ENCODE results near the gene GABRG3. TPM values are rescaled to one million over a fixed set of nuclear protein-coding genes. Genes with fewer than 3 reads are reported as not detected.

The GABRG3 gene
- total and polyA plus RNA-seq, 2 experiments from 2014 or later, result 0.10 to 1.4 TPM

GRCh38 chr15:27475395-27475794, 504.4 kb downstream of the GABRG3 start (continued):
- TF ChIP-seq REST (IDR thresholded peaks at IDR 0.05; ENCODE audit: unreplicated experiment) (no peak), NANOG (IDR thresholded peaks at IDR 0.05; ENCODE audit: borderline replicate concordance) (no peak), CTCF (conservative IDR thresholded peaks at IDR 0.05; ENCODE audit: low read depth in 2 of 2) (no peak), EZH2 (IDR thresholded peaks at IDR 0.05; ENCODE audit: low read depth, unreplicated experiment) (no peak), POLR2AphosphoS5 (IDR thresholded peaks at IDR 0.05; ENCODE audit: low read depth) (no peak), ZNF114 (CRISPR knock-in tag; IDR thresholded peaks at IDR 0.05) (no peak)

GRCh38 chr15:27479296-27480140, 508.5 kb downstream of the GABRG3 start:
- H3K27ac Mint-ChIP-seq, result no peak overlapping the region
- H3K9me3 Mint-ChIP-seq, result peaks cover 14% of the 10 kb centered on the region
- Histone ChIP-seq H3K4me3 (no peak overlapping the region), H2AFZ (no peak overlapping the region), H3K79me2 (replicated peaks; ENCODE audit: insufficient read depth) (no peaks in the 10 kb centered on the region), H3K27me3 (ENCODE audit: insufficient read depth) (no peaks in the 10 kb centered on the region), H3K36me3 (ENCODE audit: insufficient read depth) (no peaks in the 10 kb centered on the region), H3F3A (replicated peaks; ENCODE audit: low read depth) (peaks cover 12% of the 10 kb centered on the region; the same call in 1 of the 2 replicates), H3K27ac (ENCODE audit: low read depth) (no peak overlapping the region), H4K20me1 (replicated peaks; ENCODE audit: insufficient read depth) (no peaks in the 10 kb centered on the region), H3K4me1 (ENCODE audit: insufficient read depth) (peaks cover 27% of the 10 kb centered on the region), H3K9me2 (ENCODE audit: insufficient read depth) (peaks cover 23% of the 10 kb centered on the region), H3K4me2 (no peak overlapping the region)
- peaks cover 17% of the 10 kb centered on the region; the same call in 2 of the 3 replicates for H3K36me3 Mint-ChIP-seq (ENCODE audit: low read depth)
- H3K4me3 Mint-ChIP-seq, result no peak overlapping the region
- TF ChIP-seq POLR2AphosphoS5 (IDR thresholded peaks at IDR 0.05; ENCODE audit: low read depth) (no peak), EZH2phosphoT487 (IDR thresholded peaks at IDR 0.05; ENCODE audit: unreplicated experiment) (no peak), ZNF114 (CRISPR knock-in tag; IDR thresholded peaks at IDR 0.05) (no peak), ZNF462 (CRISPR knock-in tag; IDR thresholded peaks at IDR 0.05) (no peak), EZH2 (IDR thresholded peaks at IDR 0.05; ENCODE audit: low read depth, unreplicated experiment) (no peak), STAT1 (IDR thresholded peaks at IDR 0.05; ENCODE audit: unreplicated experiment) (no peak), ZNF331 (CRISPR knock-in tag; IDR thresholded peaks at IDR 0.05; ENCODE audit: low read depth) (no peak)
- ATAC-seq (no peak), DNase-seq (ENCODE audit: low spot score) (no peak)
- H3K4me1 Mint-ChIP-seq, result peaks cover 31% of the 10 kb centered on the region
- no peaks in the 10 kb centered on the region for H3K27me3 Mint-ChIP-seq (ENCODE audit: insufficient read depth, low read depth, poor library complexity)

All from GM23338 (cell line).